DND-41 (cell line): ENCODE data around the gene HACD2.

ENCODE experiments used
- ATAC-seq: fragments of 200-7000 bp; cut with Tn5 transposase; 3 replicates; pipeline ENCODE4 v1.9.1; 2021; ENCODE audit warnings: low read depth; ENCODE audit not compliant: insufficient read depth
- DNase-seq: peaks from one replicate; pipeline ENCODE4 v3.0.0-alpha.2; 2020
- H2AFZ ChIP-seq: 2 replicates; pipeline ENCODE4 v1.6.0; 2012; ENCODE audit warnings: low read depth, low read length
- H3K27ac ChIP-seq: 2 replicates; pipeline ENCODE4 v1.5.1; 2012; ENCODE audit warnings: low read length, inconsistent platforms
- H3K27me3 ChIP-seq: fragments of 200-600 bp; sonication (generic); 2 replicates; pipeline ENCODE4 v1.6.0; 2012; ENCODE audit warnings: low read length, mild to moderate bottlenecking, inconsistent platforms; ENCODE audit not compliant: insufficient read depth, poor library complexity
- H3K36me3 ChIP-seq: 2 replicates; pipeline ENCODE4 v1.5.1; 2012; ENCODE audit warnings: low read length, inconsistent platforms; ENCODE audit not compliant: insufficient read depth
- H3K4me1 ChIP-seq: 2 replicates; pipeline ENCODE4 v1.5.1; 2012; ENCODE audit warnings: mild to moderate bottlenecking, low read length; ENCODE audit not compliant: insufficient read depth
- H3K4me2 ChIP-seq: 2 replicates; pipeline ENCODE4 v1.6.0; 2012; ENCODE audit warnings: mild to moderate bottlenecking, moderate library complexity, low read length, inconsistent platforms; ENCODE audit not compliant: insufficient read depth
- H3K4me3 ChIP-seq, 2 experiments: fragments of 200-600 bp in 1 of 2; shearing (Covaris generic) in 1 of 2; 2 replicates each; pipeline ENCODE4 v1.5.1; 2012 to 2016; ENCODE audit warnings: inconsistent platforms in 2 of 2, low read length in 2 of 2, mild to moderate bottlenecking in 2 of 2, low read depth in 1 of 2, moderate library complexity in 1 of 2
- H3K79me2 ChIP-seq: 2 replicates; pipeline ENCODE4 v1.6.0; 2012; ENCODE audit warnings: low read length, inconsistent platforms; ENCODE audit not compliant: insufficient read depth
- H3K9ac ChIP-seq: 2 replicates; pipeline ENCODE4 v1.6.0; 2012; ENCODE audit warnings: low read depth, mild to moderate bottlenecking, inconsistent platforms, low read length, moderate library complexity
- H3K9me3 ChIP-seq: 2 replicates; pipeline ENCODE4 v1.5.1; 2012; ENCODE audit warnings: low read length, moderate library complexity, mild to moderate bottlenecking, inconsistent platforms; ENCODE audit not compliant: insufficient read depth, severe bottlenecking
- H4K20me1 ChIP-seq: 2 replicates; pipeline ENCODE4 v1.6.0; 2012; ENCODE audit warnings: low read length; ENCODE audit not compliant: insufficient read depth
- CTCF ChIP-seq: IDR thresholded peaks from 2 replicates; pipeline ENCODE4 v1.5.1; 2012; ENCODE audit warnings: borderline replicate concordance, low read length, moderate library complexity, mild to moderate bottlenecking; ENCODE audit not compliant: poor library complexity, severe bottlenecking; ENCODE audit errors: extremely low read depth
- EZH2 ChIP-seq: IDR thresholded peaks from 3 replicates; pipeline ENCODE4 v1.6.1; 2012; ENCODE audit warnings: borderline replicate concordance, low read depth, mild to moderate bottlenecking, moderate library complexity, low read length, inconsistent platforms; ENCODE audit not compliant: severe bottlenecking

HACD2 gene

DNA sequence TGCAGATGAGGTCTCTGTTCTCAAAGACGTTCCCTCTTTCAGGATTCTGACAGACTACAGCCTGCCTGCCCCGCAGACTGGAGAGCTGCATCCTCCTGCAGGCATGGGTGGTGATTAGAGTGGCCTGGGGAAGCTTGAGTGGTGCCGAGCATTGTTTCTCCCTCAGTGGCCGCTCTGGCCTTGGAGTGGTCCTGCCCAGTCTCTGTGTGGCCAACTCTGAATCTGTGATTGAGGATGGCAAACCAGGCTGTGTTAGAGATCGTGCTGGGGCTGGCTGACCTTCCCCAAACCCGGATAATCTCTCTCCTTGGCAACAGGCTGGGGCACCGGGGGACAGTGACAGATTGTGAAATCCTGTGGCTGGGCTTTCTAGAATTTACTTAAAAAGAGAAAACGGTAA lies 125.0 kb downstream of the HACD2 start:
- Histone ChIP-seq H3K27me3 (peaks cover 14% of the 10 kb centered on the region), H3K36me3 (no peaks in the 10 kb centered on the region), H3K9me3 (no peaks in the 10 kb centered on the region), H2AFZ (no peak overlapping the region), H3K4me3 (no peak overlapping the region), H3K27ac (no peak overlapping the region), H3K4me1 (no peaks in the 10 kb centered on the region), H4K20me1 (no peaks in the 10 kb centered on the region), H3K9ac (no peak overlapping the region), H3K79me2 (no peaks in the 10 kb centered on the region), H3K4me2 (no peak overlapping the region)
- DNase-seq (no peak), ATAC-seq (no peak)
- TF ChIP-seq CTCF = no peak

GRCh38 chr3:123458255-123458654 lies 126.6 kb downstream of the HACD2 start:
- H3K4me2 ChIP-seq = no peak overlapping the region

GRCh38 chr3:123457841-123458240 lies 127.0 kb downstream of the HACD2 start:
- TF ChIP-seq CTCF (no peak), EZH2 (no peak)
- H3K9me3 ChIP-seq = no peaks in the 10 kb centered on the region
- peaks cover 6% of the 10 kb centered on the region for H3K27me3 ChIP-seq
- H3K27ac ChIP-seq = no peak overlapping the region
- H3K9ac ChIP-seq = no peak overlapping the region
- no peak overlapping the region for H2AFZ ChIP-seq
- H3K4me3 ChIP-seq = no peak overlapping the region
- no peaks in the 10 kb centered on the region for H3K79me2 ChIP-seq
- DNase-seq = no peak
- ATAC-seq = no peak
- H3K36me3 ChIP-seq = no peaks in the 10 kb centered on the region
- no peak overlapping the region for H3K4me2 ChIP-seq
- H3K4me1 ChIP-seq = no peaks in the 10 kb centered on the region
- H4K20me1 ChIP-seq = no peaks in the 10 kb centered on the region

More at GRCh38 chr3:123458255-123458654, 126.6 kb downstream of the HACD2 start:
- Histone ChIP-seq H3K9ac (no peak overlapping the region), H3K36me3 (no peaks in the 10 kb centered on the region), H3K4me1 (no peaks in the 10 kb centered on the region), H3K4me3 (no peak overlapping the region), H3K79me2 (no peaks in the 10 kb centered on the region), H4K20me1 (no peaks in the 10 kb centered on the region), H3K9me3 (no peaks in the 10 kb centered on the region), H2AFZ (no peak overlapping the region), H3K27me3 (peaks cover 6% of the 10 kb centered on the region), H3K27ac (no peak overlapping the region)
- TF ChIP-seq EZH2 (no peak), CTCF (no peak)
- DNase-seq = no peak
- no peak for ATAC-seq

DNA sequence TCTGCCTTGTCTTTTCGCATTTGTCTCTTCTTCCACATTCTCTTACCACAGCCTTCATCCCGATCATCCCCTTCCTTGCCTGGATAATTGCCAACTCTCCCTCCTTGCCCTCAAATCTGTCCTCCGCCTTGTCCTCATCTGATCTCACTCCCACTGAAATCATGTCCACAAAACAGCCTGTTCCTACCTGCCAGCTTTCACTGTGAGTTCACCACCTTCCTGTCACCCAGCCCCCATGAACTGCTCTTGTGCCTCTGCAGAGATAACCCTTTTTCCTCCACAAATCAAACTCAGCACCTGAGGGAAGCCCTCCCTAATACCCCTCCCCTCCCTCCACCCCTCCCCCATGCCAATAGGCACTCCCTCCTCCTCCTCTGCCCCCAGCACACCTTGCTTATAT lies 131.2 kb downstream of the HACD2 start:
- H3K4me1 ChIP-seq = no peaks in the 10 kb centered on the region
- no peak overlapping the region for H3K9ac ChIP-seq
- H3K79me2 ChIP-seq = no peaks in the 10 kb centered on the region
- H3K27ac ChIP-seq = no peak overlapping the region
- no peak overlapping the region for H3K4me2 ChIP-seq
- H3K9me3 ChIP-seq = no peaks in the 10 kb centered on the region
- ATAC-seq = no peak
- H2AFZ ChIP-seq = no peak overlapping the region
- H3K27me3 ChIP-seq = peaks cover 3% of the 10 kb centered on the region
- no peaks in the 10 kb centered on the region for H4K20me1 ChIP-seq
- TF ChIP-seq CTCF (no peak), EZH2 (no peak)
- H3K4me3 ChIP-seq = no peak overlapping the region
- no peak for DNase-seq
- no peaks in the 10 kb centered on the region for H3K36me3 ChIP-seq
